Anterior cingulate cortex (tissue), 58 donors: ENCODE results near the gene DMD.

Source experiments
- DNase-seq, 58 donors: peaks; one replicate each; lab custom pipeline; 2025; lab: John Stamatoyannopoulos, UW

The DMD gene

GRCh38 chrX:31272472-31272775 is 1938.9 kb downstream of the DMD start:
- DNase-seq, result no peak

DNA sequence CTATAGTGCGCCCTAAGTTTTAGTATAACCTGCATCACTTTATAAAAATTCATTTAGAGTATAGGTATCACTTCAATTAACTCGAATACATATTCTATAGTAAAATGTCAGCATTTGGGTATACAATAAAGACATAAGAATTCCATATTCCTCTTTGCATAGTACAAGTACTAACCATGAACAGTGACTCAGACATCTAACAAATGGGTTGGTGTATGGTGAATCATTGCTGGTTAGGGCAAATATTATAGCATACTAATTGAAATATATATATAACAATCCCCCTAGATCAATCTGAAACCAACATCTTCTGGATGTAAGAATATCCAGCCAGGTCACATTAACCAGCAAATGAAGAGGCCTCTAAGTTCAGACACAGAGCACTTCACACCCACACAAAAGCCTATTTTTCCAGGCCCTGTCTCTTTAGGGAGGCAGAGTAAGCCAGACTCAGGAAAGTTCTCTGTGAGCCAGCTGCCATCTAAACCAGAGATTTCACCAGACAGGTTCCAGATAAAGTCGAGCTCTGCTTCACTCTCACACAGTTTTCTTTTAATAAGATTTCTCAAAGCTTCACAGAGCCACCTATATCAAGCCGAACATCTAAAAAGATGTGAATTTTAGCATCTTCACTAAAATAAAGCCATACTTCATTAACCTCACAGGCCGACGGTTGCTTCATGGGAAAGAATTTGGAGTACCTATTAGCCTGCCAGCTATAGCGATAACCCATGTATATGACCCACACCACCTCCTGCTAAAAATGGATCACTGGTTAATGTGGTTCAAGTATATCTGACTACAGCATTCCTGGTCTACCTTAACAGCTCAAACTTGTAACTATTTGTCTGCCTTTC is 1939.5 kb downstream of the DMD start:
- no peak for DNase-seq

GRCh38 chrX:31269914-31270313 is 1941.4 kb downstream of the DMD start:
- no peak for DNase-seq

DNA sequence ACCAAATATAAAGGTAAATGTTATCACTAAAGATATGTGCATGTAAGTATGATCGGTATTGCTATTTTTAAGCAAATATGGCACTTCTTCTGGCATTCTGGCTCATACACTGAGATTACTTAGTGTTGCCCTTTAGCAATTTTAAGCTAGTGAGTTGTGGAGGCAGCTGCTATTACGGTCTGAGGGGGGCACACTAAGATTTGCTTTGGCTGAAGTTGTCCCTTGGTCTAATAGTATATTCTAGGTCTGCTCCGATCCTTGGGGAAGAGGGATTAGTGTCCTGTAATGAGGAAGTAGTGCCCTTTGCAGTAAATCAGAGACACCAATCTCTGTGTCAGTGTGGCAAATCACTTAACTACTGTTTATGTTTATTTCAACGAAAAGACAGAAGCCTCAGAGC is 1943.0 kb downstream of the DMD start:
- no peak for DNase-seq

DNA sequence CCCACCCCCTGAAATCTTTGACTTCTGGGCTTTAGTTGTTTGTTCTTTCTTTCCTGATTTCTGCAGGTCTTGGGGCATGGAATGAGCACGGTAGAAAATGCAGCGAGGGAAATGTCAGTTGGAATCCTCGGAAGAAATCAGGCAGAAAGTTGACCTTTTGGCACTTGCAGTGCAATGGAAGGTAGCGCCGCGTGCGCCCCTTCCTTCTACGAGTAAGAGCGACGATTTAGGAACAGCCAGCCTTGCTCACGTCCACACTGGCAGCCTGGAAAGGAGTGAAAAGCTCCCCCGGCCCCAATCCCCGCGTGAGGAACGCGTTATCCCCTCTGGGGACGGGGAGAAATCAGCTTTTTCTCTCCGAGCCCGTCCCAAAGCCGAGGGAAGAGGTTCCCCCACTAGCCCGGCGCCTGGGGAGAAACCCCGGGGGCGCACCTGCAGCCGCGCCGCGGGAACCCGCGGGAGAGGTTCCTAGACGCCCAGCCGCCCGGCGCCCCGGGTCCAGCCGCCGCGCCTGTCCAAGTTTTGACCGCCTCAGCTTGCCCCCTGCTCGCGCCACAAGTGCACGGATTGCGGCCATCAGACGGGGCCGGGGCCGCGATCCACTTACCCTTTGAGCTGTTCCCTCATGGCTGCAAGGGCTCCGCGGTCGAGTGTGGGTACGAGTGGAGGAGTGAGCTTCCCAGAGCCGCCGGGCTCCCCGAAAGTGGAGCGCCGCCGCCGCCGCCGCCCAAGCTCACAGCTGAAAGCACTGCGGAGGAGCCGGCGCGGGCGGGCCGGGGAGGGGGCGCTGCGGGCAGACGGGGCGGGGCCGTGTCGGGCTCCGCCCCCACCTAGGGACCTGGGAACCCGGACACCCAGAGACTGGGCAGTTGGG is 1944.9 kb downstream of the DMD start:
- peak in 47 of 58 donors; percentile 0 to 53 (median 14) for DNase-seq

DNA sequence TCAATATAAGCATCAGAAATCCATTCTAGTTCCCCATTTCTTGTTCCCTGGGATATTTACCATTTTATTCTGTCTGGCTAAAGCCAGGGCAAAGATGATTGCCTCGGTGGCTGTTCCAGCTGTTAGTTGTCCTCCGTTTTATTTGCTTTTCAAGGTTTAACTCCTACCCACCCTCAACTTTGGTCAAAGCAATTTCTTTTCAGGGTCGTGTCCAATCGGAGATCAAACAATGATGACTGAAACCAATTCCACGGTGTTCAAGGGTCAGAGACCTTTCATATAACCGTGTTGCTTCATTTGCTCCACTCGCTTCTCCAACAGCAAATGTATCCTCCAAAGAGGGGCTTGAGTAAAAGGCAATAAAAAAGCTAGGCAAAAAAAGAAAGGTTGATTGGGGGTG is 1946.0 kb downstream of the DMD start:
- DNase-seq, result no peak

- DNase-seq, result no peak
These were observed 1951.0 kb downstream of the DMD start for GRCh38 chrX:31260351-31260750.

- DNase-seq, result no peak
These were observed 1953.2 kb downstream of the DMD start for GRCh38 chrX:31258166-31258565.

DNA sequence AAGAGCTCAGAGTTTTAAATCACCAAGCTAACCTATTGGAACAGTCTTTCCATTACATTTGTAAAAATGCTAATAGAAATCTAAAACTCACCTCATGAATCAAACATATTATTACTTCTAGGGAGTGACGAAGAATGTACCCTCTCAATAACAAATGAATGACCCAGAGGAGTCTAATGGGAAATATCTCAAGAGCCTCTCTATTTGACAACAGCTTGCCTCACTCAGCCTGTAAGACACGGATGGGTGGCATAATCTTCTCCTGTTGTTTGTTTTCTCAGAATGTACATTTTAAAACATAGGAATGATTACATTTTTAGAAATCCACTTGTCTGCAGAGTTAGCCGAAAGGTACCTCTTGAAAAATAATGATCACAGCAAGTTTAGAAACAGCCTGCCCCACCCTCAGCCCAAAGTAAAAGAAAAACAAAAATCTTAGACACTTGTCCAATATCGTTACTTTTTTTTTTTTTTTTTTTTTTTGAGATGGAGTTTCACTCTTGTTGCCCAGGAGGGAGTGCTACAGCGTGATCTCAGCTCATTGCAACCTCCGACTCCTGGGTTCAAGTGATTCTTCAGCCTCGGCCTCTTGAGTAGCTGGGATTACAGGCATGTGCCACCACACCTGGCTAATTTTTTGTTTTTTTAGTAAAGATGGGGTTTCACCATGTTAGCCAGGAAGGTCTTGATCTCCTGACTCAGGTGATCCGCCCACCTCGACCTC is 1955.9 kb downstream of the DMD start:
- no peak for DNase-seq

DNA sequence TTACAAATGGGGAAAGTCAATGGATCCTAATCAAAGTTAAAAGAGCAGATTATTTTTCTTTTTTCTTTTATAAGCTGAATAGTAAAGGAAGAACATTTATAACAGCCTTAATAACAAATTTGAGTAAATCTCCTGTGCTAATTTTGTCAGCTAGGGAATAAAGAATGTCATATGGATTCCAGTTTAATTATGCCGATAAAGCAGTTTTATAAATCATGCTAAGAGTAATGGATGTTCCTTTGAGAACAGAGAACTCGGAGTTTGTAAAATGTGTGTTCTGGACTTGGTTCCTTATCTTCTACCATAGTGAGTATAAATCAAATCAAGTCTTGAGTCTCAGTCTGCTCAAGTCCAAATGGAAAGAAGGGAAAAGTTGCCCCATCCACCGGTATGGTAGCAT is 1959.2 kb downstream of the DMD start:
- no peak for DNase-seq

GRCh38 chrX:31251336-31251735 is 1960.0 kb downstream of the DMD start:
- DNase-seq, result no peak

DNA sequence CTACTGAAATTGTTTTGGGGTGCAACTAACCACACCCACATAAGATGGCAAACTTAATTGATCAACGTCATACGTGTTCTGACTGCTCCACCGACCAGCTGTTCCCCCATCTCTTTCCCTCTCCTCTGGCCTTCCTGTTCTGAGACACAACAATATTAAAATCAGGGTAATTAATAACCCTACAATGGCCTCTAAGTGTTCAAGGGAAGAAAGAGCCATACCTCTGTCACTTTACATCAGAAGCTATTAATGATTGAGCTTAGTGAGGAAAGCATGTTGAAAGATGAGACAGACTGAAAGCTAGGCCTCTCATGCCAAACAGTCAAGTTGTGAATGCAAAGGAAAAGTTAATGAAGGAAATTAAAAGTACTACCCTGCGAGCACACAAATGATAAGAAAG is 1965.6 kb downstream of the DMD start:
- no peak for DNase-seq

DNA sequence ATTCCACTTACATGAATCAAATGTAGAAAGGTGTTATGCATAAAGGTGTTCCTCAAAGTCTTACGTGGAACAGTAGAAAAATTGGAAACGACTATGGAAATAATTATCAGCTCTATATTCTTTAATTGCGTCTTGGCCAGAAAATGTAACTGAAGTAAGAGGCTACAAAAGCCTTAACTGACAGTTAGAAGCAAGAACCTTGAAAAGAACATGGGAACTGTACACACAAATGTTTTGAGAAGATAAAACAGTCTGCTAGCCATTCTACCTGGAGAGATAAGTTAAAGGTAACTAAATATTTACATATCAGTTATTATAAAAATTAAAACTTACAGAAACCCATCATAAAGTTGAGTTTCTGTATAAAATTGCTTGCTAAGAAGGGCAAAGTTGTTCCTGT is 1967.5 kb downstream of the DMD start:
- DNase-seq, result no peak

- DNase-seq, result no peak
These were observed 1970.4 kb downstream of the DMD start for GRCh38 chrX:31240982-31241381.

- DNase-seq, result no peak
These were observed 1974.2 kb downstream of the DMD start for GRCh38 chrX:31237189-31237588.

DNA sequence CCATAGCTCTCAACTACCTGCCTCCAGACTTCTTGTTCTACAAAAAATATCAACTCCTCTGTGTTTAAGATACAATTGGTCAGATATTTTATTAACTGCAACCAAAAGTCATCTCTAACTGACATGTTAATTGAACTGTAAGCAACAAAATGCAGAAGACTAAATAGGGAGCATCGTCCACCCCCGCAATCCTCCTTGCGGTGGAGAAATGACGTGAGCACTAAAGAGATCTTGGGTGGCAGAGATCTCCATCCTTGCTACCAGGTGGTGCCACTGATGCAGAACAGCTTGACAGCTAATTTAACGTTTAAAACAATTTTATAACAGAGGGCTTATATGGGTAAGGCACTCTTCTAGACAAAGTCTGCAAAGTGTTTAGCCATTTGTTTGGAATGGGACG is 1975.1 kb downstream of the DMD start:
- no peak for DNase-seq

DNA sequence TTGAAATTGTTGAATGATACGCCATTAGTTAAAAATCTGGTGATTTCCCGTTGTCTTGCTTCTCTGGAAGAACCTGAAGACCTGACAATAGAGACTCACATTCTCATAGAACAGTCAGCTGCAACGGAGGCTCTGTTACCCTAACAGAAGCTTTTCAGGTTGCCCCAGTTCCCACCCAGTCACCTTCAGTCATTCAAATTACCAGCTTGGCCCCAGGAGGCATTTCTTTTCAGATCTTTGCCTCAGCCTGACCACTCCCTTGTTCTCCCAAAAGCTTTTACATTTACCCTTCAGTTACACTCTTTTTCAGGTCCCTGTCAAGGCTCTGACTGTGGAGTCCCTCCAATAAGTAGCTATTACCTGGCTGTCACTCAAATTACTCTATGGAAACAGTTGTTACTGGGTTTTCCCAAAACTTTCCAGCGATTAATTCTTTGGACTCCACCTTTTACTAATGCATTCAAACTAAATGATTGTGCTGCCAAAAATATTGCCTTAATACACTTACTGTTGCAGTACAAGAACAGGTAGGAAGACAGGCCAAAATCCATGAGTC is 1977.3 kb downstream of the DMD start:
- no peak for DNase-seq

GRCh38 chrX:31232506-31232905 is 1978.8 kb downstream of the DMD start:
- no peak for DNase-seq

- DNase-seq, result no peak
These were observed 1982.4 kb downstream of the DMD start for GRCh38 chrX:31228909-31229308.

- peak in 7 of 58 donors; percentile 0 to 9 (median 1) for DNase-seq
These were observed 1982.9 kb downstream of the DMD start for GRCh38 chrX:31228415-31228832.

- no peak for DNase-seq
These were observed 1984.1 kb downstream of the DMD start for GRCh38 chrX:31227250-31227649.
